GM19372 (cell line): ENCODE measurements around the gene BACH2.
"Not testable (repeated sequence)": the region's sequence is repeated elsewhere in the genome, so short reads cannot be mapped to it uniquely, and the experiment has no call there.

Source experiments
- ATAC-seq: cut with Tn5 transposase; IDR thresholded peaks from one replicate; pipeline ENCODE4 v1.9.1; 2021; ENCODE audit warnings: mild to moderate bottlenecking, low read depth, moderate library complexity; ENCODE audit not compliant: unreplicated experiment

Gene BACH2

DNA sequence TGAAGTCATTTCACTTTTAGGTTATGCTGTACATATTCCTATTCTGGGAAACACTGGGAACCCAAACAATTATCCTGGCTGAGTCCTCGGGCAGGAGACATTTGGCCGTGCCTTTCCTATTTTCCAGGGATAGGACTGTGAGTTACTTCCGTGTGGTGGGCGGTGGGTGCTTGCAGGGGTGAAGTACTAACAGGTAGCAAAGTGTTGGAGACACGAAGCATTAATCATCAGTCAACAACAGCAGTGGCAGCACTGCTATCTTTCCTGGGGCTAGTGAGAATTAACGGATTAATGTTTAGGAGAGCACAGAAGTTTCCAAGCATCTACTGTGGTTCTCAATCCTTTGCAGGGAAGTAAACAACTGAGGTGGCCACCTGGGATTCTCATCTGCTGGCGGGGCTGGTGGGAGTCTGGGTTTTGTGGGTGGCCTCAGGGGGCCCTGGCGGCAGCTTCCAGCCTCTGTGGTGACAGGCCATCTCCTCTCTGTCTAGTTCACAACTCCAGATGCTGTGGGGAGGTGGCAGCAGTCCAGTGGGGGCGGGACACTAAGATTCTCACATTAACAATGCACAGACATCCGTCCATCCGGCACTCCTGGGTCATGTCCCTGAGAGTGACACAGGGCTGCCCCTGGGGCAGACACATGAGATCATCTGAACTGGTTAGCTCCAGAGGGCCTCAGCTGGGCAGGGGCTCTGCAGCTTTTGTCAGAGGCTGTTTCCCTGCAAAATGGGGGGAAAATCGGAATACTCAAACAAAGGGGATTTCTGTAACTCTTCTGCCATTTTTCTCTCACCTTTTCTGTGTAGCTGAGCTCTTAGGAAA is 311.5 kb downstream of the BACH2 start:
- ATAC-seq: no peak

DNA sequence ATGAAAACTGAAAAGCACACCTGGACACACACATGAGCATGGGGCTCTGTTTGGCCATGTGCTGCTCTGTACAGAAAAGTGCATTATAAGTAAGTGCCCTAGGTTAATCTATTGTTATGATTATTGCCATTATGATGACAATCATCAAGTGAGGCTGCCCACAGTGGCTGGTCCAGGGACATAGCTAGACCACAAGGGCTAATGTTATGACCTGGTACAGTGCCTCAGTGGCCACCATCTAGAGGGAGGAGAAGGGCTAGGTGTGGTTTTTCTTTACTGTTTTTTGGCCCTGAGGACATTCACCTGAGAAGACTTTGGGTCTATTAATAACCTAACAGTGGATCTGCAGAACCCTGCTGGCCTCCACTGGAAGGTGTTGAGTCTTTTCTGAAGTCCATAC is 316.3 kb downstream of the BACH2 start:
- ATAC-seq: no peak

DNA sequence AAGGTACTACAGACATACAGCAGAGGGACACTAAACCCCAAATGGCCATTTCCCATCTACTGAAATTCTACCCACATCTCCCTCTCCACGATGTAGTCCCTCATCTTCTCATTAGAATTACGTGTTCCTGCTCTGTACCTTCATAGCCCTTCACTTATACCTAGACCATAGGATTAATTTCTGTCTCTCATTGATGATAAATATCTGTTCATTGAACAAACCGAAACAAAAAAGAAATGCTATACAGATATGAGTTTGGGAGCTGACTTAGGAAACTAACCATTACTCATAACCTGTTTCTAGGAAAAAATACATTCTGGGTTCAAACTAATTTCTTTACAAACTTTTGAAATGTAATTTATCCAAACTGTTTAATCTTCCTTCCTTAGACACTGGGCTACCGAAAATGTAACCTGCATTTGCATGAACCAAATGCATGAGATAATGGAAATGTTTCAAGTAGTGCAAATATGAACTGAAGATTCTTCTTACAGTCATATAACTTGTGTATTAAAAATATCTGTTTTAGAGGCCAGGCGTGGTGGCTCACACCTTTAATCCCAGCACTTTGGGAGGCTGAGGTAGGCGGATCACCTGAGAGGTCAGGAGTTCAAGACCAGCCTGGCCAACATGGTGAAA is 317.0 kb downstream of the BACH2 start:
- ATAC-seq: no peak

DNA sequence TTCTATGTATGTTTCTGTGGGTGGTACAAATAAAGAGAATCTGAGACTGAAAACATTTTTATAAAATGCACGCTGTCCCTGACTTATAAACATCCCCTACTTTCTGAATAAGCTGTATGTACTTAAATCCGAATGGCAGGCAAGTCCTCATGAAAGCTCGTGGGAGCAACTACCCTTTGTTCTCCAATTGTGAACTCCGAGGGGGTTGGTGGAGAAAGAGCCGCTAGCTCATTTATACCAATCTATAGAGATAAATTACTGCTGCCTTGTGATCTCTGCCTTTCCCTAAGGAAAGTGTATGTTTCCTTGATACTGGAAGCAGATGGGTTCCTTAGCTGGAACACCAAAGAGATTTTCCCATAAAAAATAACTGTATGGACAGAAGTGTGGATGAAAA is 317.9 kb downstream of the BACH2 start:
- ATAC-seq: no peak

DNA sequence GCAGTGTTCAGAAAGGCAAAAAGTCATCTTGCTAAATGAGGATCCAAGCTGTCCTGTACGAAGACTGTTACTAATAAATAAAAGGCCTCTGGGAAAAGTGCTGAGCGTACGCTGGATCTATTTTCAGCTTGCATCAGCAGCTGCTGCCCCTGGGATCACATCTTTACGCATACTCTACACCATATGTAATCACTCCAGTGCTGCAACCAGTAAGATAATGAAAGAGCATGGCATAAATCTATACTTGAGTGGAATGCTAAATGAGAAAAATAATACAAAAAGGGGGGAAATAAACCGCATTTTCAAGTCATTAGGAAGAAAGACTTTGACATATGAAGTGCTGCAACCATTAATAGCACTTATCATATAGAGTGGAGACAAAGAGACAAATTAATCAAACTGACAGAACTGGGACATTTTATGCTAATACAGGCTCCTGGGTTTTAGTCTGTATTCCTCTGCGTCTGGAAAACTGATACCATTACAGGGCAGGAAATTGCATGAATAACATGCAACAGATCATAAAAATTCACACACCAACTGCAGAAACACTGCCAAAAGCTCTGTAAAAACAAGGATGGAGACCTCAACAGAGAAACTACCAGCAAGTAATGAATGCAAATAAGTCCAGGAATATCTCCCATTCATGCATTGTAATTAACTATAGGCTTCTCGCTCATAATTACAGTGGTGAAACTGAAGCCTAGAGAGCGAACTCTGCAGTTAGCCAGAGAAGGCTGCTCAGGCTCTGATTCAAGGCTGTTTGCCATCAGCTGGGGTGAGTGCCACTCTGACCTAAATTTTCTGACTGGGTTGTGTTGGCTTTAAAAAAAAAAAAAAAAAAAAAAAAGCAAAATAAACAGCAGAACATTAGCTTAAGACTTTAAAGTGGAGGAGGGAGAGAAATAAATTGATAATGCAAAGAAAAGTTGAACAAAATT is 318.6 kb downstream of the BACH2 start:
- ATAC-seq: no peak

DNA sequence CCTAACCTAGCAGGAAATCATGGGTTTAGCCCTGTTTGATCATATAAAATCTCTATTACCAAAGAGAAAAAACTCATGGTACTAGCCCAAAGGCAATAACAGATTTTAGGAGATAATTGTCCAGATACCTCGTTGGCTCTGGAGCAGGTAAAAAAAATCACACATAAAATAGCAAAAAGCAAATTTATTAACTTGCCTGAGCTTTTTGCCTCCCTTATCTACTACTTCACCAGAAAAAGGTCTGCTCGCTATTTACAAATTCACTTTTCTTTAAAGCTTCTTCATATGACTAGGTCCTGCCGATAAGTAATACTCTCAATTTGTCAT is 320.0 kb downstream of the BACH2 start:
- no peak for ATAC-seq

DNA sequence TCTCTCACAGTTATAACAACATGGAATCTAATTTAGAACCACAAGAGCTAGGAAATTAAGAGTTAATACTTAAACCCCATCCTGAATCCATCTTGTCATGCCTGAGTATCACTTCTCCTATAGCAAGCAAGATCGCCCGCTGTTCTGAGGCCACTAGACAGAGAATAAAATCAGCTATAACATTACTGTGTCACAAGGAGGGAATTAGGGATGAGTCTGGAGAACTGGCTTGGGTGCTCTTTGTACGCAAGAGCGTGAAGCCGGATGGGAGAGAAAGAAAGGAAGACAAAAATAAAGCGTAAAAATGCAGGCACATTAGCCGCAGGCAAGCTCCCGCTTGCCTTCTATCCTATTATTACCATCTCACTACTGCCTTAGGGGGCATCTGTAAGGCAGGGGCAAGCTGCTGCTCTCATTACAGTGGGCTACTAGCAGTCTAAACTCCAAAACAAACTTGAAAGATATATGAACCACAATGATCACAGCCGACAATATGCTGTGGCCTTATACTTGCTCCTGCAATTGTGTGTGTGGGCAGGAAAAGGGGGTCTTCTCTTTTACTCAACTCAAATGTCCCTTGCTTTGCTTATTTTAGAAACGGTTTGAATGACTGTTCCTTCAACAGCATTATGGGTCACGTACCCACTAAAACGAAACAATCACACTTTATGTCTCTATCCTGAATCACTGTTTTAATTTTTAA is 320.5 kb downstream of the BACH2 start:
- ATAC-seq: no peak

DNA sequence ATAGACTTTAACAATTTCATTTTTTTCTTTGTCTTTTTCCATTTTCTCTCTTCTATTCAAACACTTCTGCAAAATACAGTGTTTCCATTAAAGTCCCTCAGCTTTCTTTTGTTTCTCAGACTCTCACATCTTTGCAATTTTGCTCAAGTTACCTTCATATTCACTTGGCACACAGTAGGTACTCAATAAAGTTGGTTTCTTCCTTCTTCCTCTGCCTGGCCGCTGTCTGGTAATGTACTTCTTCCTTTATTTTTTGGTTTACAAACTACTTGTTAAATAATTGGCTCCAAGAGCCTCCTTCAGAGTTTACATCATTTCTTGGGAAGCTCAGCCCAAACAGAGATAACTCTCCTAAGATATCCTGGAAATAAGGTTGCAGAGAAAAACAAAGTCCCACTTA is 321.3 kb downstream of the BACH2 start:
- ATAC-seq: no peak

DNA sequence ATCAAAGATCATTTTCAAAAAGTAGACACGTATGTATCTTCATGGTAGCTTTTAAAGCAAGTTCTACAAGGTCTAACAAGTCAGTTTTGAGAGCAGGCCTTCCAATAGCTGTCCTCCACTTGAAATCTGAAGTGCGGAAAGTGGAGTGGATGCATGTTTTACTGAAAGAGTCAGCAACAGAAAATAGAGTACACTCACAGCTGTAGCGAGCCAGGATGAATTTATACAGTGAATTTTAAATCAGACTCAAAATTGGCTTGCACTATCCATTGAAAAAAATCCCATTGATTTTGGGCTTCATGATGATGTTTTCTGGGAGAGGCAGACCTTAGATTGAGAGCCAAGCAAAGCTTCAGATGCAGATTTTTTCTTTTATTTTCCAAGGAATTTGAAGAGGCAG is 321.8 kb downstream of the BACH2 start:
- ATAC-seq: no peak

DNA sequence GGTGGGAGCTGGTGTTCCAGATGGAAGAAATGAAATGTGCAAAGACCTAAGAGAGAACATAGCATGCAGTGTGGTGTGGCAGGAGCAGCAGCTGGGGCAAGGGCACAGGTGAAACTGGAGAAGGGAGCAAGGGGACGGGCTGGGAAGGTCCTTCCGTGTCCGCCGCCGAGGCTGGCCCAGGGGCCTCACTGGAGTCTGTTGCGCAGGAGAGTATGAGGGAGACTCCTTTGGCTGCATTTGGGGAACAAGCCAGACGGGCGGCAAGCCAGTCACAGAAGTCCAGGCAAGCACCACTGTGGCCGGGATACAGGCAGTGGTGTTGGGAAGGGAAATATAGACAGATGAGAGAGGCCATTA is 324.6 kb downstream of the BACH2 start:
- no peak for ATAC-seq

DNA sequence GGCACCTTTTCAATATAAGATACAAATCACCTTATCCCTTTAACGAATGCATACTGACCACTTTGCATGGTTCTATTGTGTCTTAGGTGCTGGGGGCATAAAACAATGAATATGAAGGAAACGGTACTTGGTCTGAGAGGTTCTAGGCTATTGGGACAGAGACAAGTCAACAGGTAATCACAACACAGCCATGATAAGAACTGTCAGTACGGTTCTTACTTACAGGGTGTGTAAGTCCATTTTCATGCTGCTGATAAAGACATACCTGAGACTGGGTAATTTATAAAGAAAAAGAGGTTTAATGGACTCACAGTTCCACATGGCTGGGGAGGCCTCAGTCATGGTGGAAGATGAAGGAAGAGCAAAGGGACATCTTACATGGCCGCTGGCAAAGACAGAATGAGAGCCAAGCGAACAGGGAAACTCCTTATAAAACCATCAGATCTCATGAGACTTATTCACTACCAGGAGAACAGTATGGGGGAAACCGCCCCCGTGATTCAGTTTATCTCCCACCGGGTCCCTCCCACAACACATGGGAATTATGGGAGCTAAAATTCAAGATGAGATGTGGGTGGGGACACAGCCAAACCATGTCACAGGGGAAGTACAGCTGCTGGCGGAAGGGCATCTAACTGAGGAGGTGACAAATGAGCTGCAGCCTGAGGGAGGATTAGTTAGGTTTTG is 325.2 kb downstream of the BACH2 start:
- not testable (repeated sequence) for ATAC-seq

DNA sequence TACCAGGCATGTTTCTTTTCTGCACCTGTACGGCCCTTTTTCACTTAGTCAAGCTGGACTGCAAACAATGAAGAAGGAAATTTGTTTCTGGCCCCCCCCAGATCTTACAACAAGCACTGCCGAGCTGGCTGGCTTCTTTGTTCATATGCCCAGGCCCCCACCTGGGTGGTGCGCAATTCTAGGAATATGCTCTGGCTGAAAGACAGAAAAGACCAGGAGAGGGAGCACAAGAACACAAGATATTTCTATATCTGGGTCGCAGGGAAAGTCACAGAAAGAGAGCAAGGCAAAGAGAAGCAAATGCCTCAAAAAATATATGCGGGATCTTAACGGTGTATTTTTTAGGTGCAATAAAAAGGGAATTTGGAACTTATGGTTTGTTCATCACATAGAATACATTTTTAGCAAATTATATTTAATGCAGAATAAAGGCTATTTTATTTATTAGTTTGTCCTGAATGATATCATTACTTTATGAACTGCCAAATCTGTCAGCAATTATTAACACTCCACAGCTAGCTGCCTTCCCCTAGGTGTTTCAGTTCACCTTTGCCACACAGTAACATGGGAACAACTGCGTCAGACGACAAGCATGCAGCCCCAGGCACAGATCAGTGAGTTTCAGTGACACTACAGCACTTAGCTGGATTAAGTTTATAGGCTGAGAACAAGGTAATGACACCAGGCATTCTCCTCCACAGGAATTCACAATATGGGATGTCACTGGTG is 325.9 kb downstream of the BACH2 start:
- no peak for ATAC-seq

DNA sequence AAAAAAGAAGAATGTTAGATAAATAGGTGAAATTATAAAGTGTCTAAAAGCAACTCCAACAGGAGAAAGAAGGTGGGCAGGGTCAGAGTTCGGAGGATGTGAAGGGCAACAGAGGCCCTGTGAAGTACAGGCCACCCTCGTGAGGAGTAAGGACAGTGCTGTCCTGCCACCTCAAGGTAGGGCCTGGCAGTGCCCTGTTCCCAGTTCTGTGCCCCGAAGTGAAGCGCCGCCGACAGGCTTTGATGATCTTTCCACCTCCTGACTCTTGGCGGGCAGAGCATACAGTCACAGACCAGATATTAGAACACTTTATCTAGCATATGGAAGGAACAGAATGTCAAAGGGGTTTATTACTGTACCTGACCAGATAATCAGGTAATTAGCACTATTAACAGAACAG is 326.6 kb downstream of the BACH2 start:
- ATAC-seq: no peak

DNA sequence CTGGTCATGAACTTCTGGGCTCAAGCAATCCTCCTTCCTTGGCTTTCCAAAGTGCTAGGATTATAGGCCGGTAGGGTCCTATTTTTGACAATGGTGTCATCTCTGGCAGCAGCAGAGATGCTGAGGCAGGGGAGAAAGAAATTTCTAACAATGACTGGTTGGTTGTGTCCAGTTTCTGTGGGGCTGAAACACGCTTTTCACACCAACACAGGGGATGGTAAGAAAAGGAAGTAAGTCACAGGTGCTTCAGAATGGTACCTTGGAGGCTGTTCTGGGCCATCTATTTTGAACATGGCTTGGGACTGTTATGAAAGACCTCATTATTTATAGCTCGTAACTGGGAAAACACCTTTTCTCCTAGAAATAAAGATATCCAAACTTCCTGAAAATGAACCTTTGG is 329.7 kb downstream of the BACH2 start:
- ATAC-seq: no peak

DNA sequence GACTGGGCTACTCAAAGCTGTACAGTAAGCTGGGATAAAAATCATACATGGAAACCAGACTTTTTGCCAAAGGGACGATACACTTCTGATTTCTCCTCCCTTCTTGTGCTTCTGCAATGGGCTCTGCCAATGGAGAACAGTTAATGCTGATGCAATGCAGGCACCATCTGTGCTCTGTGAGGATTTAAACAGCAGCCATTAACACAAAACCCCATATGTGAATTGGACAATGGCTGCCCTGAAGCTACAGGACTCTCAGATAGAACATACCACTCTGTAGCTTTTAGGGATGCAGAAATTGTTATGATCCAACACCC is 330.5 kb downstream of the BACH2 start:
- no peak for ATAC-seq

DNA sequence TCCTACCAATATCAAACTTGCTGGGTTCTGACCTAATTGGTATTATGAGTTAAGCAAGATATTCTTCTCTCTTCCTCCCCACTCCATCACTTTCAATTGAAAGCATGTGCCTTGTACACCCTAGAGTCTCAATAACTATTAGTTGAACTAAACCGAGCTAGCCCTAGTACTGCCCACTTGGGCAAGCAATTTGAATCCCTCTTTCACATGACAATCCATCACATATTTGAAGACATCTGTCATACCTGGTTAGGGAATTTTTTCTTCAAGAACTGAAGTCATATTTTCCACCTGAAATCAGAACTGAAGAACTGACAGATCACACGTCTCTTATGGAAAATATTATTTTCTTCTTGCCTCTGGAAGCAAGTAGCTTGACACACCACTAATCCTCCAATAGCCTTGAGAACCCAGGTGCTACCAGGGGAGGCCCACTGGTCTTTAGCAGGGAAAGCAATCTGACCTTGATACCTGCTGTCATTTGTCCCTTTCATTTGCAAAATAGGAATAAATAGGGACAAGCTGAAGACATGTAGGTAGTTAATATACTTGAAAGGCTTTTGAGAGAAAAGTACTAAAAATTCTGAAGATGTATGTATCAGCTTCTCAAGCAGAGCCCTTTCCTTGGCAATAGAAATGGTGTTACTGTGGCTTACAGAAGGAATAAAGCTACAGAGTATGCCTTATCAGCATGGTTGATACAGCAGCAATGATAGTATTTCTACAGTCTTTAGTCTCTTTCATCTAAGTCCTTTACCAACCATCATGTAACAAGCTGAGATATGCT is 331.0 kb downstream of the BACH2 start:
- no peak for ATAC-seq

DNA sequence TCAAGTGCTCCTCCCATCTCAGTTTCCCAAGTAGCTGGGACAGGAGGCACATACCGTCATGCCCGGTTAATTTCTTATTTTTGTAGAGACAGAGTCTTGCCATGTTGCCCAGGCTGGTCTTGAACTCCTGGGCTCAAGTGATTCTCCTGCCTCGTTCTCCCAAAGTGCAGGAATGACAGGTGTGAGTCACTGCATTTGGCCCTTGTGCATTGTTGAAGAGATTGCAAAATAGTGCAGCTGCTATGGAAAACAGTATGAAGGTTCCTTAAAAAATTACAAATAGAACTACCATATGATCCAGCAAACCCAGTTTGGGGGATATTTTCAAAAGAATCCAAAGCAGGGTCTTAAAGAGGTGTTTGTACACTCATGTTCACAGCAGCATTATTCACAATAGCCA is 333.3 kb downstream of the BACH2 start:
- no peak for ATAC-seq

DNA sequence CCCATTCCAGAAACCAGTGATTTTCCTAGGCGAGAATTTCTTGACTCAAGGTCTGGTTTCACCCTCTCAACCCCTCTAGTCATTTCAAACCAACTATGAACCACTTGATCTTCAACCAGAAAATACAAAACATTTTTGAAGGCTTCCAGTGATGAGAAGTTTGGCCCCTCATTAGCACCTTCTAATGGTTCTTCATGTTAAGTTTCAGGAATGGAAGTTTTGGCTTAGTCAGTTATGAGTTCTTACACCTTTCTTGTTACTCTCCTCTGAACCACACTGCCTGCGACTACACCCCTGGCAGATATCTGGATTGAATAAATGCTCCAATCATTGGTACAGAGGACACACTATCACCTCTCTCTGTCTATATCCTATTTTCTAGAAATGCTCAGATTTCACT is 335.2 kb downstream of the BACH2 start:
- no peak for ATAC-seq

DNA sequence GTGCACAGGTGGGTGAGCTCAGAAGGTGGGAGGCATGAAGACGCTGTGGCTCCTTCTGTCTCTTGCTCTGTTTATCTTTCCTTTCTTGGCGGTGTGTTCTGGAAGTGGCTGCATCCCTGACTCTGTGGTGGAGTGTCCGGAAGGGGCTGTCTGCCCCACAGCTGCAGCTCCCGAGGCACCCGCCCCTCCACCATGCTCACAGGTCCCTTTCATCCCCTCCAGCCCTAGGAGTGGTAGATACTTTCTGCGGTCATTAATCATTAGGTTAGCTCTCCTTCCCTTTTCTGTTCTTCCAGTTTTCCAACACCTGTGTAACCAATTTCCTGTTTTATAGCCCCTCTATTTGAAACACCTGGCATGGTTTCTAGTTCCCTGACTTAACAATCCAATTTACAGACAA is 336.8 kb downstream of the BACH2 start:
- no peak for ATAC-seq
